ENCODE results near the gene TMEM266. TPM values are rescaled to one million over a fixed set of nuclear protein-coding genes. Genes with fewer than 3 reads are reported as not detected.

Gene TMEM266, protein sequence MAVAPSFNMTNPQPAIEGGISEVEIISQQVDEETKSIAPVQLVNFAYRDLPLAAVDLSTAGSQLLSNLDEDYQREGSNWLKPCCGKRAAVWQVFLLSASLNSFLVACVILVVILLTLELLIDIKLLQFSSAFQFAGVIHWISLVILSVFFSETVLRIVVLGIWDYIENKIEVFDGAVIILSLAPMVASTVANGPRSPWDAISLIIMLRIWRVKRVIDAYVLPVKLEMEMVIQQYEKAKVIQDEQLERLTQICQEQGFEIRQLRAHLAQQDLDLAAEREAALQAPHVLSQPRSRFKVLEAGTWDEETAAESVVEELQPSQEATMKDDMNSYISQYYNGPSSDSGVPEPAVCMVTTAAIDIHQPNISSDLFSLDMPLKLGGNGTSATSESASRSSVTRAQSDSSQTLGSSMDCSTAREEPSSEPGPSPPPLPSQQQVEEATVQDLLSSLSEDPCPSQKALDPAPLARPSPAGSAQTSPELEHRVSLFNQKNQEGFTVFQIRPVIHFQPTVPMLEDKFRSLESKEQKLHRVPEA
- total RNA-seq, result under 0.01 and 0.25 TPM in 2 replicates

DNA sequence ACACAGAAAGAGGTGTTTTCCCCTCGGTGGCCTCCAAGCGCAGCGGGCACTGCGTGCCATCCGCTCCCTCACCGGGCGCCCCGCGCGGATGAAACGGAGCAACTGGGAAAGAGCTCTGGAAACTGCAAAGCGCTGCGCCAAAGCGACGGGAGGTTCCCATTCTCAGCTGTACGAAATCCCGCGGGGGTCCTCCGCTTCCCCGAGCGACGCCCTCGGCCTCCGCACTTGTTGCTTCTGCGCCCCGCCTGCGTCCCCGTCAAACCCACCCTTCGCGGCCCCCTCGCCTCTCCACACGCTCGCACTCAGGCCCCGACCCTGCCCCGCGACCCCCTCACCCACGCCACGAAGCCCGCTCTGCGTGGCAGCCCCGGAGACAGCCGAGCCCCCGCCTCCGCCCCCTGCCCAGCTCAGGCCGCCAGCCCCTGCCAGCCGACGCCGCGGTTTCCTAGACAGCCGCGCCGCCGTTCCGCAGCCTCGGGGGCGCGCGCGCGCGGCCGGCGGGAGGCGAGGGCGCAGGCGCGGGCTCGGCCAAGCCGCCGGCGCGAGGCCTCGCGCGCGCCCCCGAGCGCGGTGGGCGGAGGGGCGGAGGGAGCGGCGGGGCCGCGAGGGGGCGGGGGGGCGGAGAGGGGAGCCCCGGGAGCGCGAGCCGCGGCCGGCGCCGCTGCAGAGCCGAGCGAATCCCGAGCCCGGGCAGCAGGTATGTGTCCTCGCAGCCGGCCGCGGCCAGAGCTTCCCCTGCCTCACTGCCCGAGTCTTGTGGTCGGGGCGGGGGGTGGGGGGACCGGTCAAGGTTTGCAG, at the start of gene TMEM266:
TSS of gene TMEM266 (plus strand) at position 666 of the 798 bp plus-strand sequence. CDS start 74,279 bp downstream, outside the sequence.

GRCh38 chr15:76011627-76012551, 47.9 kb upstream of the TMEM266 start, which contains the start of gene NRG4:
Gene NRG4, minus strand, starts transcription at chr15:76012424. Its CDS starts 1,194 bp downstream, at chr15:76011230.

Other genes starting within 250 kb of the TMEM266 start
- gene UBE2Q2, start 216.5 kb upstream of the TMEM266 start, total RNA-seq, result 26.6 and 29.4 TPM in 2 replicates
- 30.8 and 41.1 TPM in 2 replicates for gene FBXO22, start 156.1 kb upstream of the TMEM266 start, total RNA-seq
- gene NRG4, start 47.6 kb upstream of the TMEM266 start, total RNA-seq, result not detected in 2 replicates

Measured in mesangial cell (primary cell).